Sciatic nerve (tissue), 2 donors: ENCODE measurements around the gene POLE3. TPM values are rescaled to one million over a fixed set of nuclear protein-coding genes. Genes with fewer than 3 reads are reported as not detected.

ENCODE experiments used
- ATAC-seq: fragments of 200-7000 bp; cut with Tn5 transposase; one replicate; pipeline ENCODE4 v1.9.1; 2020; ENCODE audit warnings: mild to moderate bottlenecking, moderate library complexity
- DNase-seq: peaks from one replicate; pipeline ENCODE4 v3.0.0-alpha.2; 2020; ENCODE audit warnings: low spot score
- intact Hi-C: fragments of 100-400 bp; cut with DNase I; formaldehyde crosslinking; loops from one replicate; pipeline ENCODE4 v1.14.2; 2022
- total RNA-seq: library from RNA; stranded (reverse); fragmentation: NEBNext Ultra II Directional; extraction: Animal tissue kit (Norgen Biotek cat#: 25700); gene quantifications from one replicate; pipeline ENCODE4 v1.2.1, GENCODE V29; 2021
- donor health status: DM: no; HTN: no; CAD: no.
- donor health status: DM: no; HTN: no; CAD: no.

Gene POLE3
- total RNA-seq, 1 donor from 2014 or later, result 20.6 TPM

DNA sequence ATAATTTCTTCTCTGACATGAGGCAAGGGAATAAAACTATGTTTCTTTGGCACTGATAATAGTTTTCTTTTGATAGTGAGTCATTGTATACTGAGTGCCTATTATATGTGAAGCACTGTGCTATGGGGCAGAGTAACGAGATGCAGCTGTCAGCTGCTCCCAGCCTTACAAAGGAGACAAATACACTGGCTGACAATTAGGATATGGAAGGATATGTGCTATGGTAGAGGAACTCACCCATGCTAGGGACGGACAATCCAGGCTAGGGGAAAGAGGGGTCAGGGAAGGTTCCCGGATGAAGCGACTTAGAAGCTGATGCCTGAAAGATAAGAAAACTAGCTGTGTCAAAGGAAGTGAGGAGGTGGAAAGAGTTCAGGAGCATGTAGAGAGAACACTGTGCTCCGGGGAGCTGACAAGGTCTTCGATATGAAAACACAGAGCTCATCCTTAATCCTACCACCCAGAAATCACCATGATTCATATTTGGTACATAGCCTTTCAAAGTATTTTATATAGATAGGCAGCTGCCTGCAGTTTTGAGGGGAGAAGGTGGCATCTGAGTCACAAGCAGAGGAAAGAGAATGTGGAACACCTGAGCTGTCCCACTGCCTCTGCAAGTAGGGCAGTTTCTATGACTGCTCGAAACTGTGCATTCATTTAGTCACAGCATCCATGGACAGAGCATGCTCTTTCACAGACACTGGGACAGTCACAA lies 49.0 kb downstream of the POLE3 start:
- no peak for DNase-seq
- no peak for ATAC-seq
- intact Hi-C loops, result no loop called here

DNA sequence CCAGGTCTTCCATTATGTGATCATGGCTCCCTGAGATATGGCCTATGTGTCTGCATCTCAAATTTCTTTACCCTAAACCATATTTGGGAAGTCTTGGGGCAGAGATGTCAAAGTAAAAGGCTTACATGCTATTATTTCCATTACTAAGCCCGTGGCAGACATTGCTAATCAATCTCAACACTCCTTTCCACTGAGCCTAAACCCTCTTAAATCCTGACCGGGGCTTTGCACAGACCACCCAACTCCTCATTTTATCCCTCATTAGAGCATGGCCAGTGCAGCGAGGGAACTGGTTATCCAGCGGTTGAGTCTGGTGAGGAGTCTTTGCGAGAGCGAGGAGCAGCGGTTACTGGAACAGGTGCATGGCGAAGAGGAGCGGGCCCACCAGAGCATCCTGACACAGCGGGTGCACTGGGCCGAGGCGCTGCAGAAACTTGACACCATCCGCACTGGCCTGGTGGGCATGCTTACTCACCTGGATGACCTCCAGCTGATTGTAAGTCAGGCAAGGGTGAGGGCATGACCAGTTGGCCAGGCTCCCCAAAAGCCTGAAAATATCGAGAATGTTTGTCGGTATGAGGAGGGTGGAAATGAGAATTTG lies 50.1 kb downstream of the POLE3 start:
- DNase-seq, result no peak
- intact Hi-C loops, result no loop called here
- no peak for ATAC-seq

DNA sequence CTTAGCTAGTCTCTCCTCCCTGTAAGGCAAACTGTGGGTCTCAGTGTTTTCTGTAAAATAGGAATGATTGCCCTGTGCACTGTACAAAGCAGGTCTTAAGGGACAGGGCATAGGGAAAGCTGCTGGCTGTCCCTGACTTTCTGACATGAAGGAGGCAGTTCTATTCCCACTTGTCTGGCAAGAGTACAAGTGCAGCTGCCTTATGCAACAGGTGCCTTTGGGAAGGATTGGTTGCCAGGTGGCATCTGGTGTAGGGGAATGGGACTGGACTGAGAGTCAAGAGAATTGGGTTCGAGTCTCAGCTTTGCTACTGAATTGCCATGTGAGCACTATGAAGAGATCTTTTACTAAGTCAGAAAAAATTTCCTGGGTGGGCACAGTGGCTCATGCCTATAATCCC lies 51.1 kb downstream of the POLE3 start:
- DNase-seq, result no peak
- intact Hi-C loops, result no loop called here
- no peak for ATAC-seq

Other genes starting within 250 kb of the POLE3 start
- gene FKBP15, start 189.4 kb downstream of the POLE3 start, total RNA-seq, result 36.4 TPM
- 13.2 TPM for gene SLC31A1, start 189.1 kb downstream of the POLE3 start, total RNA-seq
- 28.2 TPM for gene CDC26, start 135.1 kb downstream of the POLE3 start, total RNA-seq
- gene PRPF4, start 135.0 kb downstream of the POLE3 start, total RNA-seq, result 16.3 TPM
- not detected for gene RNF183, start 107.3 kb downstream of the POLE3 start, total RNA-seq
- gene WDR31, start 70.4 kb downstream of the POLE3 start, total RNA-seq, result 4.6 TPM
- gene BSPRY, start 61.1 kb downstream of the POLE3 start, total RNA-seq, result 0.22 TPM
- gene HDHD3, start 33.7 kb downstream of the POLE3 start, total RNA-seq, result 11.6 TPM
- gene ALAD, start 9.4 kb downstream of the POLE3 start, total RNA-seq, result 83.6 TPM
- gene C9orf43, start 72 bp upstream of the POLE3 start, total RNA-seq, result 0.45 TPM
- gene RGS3, start 53.1 kb upstream of the POLE3 start, total RNA-seq, result 43.1 TPM